GM19452 (cell line): ENCODE results near the gene SYNGAP1.

Experiments
- ATAC-seq: cut with Tn5 transposase; IDR thresholded peaks from one replicate; pipeline ENCODE4 v1.9.1; 2021; ENCODE audit not compliant: unreplicated experiment

Gene SYNGAP1

DNA sequence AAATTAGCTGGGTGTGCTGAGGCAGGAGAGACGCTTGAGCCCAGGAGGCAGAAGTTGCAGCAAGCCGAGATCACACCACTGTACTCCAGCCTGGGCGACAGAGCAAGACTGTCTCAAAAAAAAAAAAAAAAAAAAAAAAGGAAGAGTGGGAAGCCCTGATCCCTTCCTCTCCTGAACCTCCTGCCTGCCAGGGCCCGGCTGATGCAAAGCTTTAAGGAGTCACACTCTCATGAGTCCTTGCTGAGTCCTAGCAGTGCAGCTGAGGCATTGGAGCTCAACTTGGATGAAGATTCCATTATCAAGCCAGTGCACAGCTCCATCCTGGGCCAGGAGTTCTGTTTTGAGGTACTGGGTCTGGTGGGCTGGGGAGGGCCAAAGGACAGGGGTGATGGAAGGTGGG is 15.1 kb downstream of the SYNGAP1 start:
- ATAC-seq, result no peak

DNA sequence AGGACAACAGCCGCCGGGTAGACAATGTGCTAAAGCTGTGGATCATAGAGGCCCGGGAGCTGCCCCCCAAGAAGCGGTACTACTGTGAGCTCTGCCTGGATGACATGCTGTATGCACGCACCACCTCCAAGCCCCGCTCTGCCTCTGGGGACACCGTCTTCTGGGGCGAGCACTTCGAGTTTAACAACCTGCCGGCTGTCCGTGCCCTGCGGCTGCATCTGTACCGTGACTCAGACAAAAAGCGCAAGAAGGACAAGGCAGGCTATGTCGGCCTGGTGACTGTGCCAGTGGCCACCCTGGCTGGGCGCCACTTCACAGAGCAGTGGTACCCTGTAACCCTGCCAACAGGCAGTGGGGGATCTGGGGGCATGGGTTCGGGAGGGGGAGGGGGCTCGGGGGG is 17.8 kb downstream of the SYNGAP1 start:
- ATAC-seq, result no peak

DNA sequence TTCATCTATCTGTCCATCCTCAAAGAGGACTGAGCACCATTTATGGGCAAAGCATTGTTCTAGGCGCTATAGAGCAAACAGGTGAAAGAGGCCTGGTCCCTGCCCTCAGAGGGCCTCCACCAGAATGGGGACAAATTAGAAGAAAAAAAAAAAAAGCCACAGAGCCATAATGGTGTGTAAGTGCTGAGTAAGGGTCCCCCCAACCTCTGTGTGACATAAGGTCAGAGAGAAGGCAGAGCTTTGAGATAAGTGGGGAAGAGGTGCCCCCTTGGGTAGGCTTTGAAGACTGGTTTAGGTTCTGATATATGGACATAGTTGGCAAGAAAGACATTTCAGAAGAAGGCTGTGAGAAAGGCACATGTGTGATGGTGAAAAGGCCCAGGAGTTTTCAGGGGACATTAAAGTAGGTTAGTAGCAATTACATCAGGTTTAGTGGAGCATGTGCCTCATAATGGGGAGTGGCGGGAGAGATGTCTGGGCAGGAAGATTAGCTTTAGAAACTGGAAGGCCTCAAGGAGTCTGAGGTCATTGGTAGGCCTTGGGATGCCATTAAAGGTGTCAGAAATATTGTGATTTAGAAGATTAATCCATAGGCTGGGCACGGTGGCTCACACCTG is 19.2 kb downstream of the SYNGAP1 start:
- no peak for ATAC-seq

DNA sequence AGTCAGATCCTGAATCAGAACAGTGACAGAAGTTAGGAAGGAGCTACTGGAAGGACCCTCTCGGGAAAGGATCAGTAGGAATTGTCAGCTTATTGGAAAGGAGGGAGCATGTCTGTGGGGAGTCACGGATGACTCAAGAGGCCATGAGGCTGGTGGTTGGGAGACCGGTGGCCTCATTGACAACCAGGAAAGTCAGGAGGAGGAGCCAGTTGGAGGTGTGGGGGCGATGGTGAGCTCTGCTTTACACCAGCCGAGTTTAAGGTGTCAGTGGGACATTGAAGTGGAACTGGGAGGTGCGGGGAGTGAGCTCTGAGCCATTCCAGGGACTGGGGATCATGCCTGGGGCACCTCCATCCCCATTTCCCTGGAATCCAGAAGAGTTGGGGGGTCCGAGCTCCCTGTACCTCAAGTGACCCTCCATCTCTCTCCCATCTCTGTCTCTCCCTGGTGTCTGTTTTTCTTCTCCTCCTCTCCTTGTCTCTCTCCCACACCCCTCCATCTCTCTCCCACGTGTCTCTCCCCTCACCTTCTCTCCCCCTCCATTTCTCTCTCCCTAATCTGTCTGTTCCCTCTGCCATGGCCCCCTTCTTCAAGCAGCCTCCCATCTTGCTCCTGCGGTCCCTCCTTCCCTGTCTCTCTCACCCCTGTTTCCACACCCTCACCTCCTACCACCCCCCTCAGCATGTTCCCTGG is 20.2 kb downstream of the SYNGAP1 start:
- ATAC-seq, result no peak

DNA sequence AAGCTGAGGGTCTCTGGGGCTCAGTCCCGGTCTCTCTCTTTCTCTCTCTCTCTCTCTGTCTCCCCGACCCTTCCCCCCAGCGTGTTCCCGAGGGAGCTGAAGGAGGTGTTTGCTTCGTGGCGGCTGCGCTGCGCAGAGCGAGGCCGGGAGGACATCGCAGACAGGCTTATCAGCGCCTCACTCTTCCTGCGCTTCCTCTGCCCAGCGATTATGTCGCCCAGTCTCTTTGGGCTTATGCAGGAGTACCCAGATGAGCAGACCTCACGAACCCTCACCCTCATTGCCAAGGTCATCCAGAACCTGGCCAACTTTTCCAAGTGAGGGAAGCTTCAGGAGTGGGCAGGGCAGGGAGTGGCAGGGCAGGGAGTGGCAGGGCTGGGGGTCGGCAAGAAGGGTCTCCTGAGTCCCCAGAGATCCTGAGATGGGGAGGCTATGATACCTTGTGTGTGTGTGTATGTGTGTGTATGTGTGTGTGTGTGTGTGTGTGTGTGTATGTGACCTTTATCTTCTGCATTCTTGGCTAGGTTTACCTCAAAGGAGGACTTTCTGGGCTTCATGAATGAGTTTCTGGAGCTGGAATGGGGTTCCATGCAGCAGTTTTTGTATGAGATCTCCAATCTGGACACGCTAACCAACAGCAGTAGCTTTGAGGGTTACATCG is 20.9 kb downstream of the SYNGAP1 start:
- ATAC-seq, result no peak

DNA sequence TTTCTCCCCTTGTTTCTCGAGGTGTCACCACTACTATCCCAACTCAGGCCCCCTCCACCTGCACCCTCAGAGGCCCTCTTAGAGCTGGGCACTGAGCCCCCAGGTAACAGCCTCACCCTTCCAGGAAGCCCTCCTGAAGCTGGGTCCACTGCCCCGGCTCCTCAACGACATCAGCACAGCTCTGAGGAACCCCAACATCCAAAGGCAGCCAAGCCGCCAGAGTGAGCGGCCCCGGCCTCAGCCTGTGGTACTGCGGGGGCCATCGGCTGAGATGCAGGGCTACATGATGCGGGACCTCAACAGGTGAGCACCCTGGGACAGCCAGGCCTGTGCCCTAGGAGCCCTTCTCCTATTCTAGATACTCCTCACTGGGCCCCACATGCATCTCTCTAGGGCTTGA is 21.6 kb downstream of the SYNGAP1 start:
- no peak for ATAC-seq

DNA sequence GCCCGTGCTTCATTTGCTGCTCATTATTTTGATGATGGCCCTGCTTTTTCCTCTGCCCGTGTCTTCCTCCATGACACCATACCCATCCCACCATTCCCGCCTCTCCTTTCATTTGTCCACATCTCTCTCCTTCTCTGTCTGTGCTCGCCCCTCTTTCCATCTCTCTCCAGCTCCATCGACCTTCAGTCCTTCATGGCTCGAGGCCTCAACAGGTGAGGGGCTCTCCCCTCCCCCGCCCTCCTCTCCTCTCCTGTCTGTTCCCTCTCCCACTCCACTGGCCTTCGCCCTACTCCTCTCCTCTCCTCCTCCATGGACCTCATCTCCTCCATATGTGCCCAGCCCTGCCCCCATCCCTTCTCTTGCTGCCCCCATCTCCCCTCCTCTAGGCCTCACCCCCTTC is 22.4 kb downstream of the SYNGAP1 start:
- no peak for ATAC-seq

DNA sequence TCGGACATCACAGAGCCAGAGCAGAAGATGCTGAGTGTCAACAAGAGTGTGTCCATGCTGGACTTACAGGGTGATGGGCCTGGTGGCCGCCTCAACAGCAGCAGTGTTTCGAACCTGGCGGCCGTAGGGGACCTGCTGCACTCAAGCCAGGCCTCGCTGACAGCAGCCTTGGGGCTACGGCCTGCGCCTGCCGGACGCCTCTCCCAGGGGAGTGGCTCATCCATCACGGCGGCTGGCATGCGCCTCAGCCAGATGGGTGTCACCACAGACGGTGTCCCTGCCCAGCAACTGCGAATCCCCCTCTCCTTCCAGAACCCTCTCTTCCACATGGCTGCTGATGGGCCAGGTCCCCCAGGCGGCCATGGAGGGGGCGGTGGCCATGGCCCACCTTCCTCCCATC is 23.2 kb downstream of the SYNGAP1 start:
- no peak for ATAC-seq

DNA sequence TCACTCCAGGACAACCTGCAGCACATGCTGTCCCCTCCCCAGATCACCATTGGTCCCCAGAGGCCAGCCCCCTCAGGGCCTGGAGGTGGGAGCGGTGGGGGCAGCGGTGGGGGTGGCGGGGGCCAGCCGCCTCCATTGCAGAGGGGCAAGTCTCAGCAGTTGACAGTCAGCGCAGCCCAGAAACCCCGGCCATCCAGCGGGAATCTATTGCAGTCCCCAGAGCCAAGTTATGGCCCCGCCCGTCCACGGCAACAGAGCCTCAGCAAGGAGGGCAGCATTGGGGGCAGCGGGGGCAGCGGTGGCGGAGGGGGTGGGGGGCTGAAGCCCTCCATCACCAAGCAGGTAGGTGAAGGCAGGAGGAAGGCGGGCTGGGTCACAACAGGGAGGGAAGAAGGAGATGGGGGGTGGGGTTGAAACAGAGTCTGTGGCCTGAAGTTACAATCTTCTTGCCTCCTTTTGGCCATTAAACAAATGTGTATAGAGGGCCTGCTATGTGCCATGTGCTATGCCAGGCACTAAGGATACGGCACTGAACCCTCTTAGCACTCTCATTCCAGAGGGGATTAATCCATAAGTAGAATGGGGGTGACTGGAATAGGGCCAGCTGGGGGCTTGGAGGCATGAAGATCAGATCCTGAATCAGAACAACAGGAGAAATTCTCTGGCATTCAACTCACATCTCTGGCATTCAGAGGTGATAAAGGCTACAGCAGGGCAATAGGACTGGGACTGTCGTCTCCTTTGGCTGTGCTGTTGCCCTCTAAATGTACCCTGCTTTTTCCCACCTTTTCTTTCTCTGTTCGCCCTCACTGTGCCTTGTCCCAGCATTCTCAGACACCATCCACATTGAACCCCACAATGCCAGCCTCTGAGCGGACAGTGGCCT is 24.0 kb downstream of the SYNGAP1 start:
- no peak for ATAC-seq

DNA sequence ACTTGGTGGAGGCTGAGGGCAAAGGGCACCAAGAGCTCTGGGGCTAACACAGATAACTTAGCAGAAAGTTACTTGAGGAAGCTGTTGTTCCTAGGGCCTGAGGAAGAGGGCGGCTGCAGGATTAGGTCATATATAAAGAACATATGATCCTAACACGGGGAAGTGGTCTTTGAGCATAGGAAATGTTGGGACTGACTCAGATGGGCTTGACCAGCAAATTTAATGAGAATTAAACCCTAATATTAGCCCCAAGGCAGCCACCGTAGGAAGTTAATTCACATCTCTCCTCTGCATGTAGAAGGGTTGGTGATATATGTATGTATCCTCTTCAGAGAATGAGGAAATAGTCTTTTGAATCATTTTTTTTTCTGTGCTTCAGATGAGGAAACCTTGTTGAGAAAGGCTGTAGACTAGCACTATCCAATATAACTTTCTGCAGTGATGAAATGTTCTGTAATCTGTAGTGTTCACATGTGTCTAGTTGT is 25.3 kb downstream of the SYNGAP1 start:
- ATAC-seq, result no peak

DNA sequence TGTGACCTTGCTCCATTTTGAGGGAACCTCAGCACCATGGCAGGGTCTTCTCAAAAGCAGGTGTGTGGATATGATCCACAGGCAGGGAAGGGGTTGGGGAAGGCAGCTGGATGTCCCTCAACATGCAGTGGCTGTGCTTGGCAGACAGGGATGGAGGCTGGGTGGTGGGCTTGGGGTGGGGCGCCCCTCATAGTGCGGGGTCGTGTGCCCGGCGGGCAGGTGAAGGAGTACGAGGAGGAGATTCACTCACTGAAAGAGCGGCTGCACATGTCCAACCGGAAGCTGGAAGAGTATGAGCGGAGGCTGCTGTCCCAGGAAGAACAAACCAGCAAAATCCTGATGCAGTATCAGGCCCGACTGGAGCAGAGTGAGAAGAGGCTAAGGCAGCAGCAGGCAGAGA is 26.5 kb downstream of the SYNGAP1 start:
- ATAC-seq, result no peak

DNA sequence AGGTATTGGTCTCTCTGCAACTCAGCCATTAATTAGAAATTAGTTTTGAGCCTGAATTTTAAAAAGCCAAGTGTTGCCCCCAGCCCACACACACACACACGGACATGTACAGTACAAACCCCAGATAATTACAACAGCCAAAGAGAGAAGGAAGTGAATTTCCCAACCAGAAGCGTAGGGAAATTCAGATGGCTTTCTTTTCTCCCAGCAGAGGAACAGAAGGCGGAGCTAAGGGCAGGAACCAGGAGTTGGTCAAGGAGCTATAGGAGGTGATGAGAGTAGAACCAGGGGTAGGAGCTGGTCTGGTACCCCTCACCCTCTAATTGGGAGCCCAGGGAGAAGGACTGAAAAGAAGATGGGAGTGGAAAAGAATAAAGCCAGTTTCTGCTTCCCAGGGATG is 30.6 kb downstream of the SYNGAP1 start:
- no peak for ATAC-seq

DNA sequence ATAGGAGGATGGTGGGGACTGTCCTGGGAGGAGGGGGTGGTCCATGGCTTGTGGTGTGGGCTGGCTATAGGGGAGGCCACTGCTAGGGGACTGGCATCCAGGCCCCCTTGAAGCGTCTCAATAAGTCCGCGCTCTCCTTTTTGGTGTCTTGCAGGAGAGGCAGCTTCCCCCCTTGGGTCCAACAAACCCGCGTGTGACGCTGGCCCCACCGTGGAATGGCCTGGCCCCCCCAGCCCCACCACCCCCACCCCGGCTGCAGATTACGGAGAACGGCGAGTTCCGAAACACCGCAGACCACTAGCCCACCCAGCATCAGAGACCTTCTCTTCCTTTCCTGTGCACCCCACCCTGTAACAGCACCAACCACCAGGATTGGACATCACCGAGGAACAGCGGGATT is 31.7 kb downstream of the SYNGAP1 start:
- ATAC-seq, result no peak

DNA sequence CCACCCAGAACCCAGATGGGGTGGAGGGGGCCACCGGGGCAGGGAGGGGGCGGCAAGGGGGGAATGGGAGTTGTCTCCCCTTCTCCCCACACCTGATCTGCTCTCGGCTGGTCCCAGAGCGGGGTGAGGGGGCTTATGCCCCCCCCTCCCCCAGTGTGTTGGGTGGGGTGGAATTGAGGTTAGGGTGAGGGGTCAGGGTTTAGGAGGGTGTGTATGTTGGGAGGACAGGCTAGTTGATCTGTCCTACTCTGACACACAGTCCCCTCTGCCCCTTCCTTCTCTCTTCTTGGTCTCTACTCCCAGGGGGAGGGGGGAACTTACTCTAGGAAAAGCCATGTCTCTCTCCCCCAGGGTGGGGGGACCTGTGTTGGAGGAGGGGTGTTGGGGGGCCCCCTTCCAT is 32.6 kb downstream of the SYNGAP1 start:
- no peak for ATAC-seq

DNA sequence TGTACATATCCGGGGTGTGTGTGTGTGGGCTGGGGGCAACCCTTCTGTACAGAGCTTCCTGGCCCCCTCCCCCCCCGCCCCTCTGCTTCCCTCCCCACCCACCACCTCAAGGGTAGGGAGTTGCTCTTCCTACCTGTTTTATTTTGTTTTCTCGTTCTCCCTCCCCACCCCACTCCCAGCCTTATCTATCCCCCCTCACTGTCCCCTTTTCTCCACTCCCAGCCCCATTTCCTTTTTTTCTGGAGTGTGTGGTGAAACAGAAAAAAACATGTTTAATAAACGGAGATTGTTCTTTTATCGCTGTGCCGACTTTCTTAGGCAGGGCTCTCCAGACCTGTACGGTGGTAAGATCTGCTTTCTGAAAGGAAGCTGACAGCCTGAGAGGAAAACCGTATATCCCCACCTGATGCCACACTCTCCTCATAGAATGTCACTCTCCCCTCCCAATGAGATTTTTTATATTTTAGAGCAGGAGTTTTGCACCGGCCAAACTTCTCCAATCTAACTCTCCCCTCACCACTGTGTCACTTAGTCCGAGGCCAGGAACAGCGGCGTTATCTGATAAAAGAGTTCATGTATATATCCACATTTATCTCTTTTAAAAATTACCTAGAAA is 33.6 kb downstream of the SYNGAP1 start:
- no peak for ATAC-seq

DNA sequence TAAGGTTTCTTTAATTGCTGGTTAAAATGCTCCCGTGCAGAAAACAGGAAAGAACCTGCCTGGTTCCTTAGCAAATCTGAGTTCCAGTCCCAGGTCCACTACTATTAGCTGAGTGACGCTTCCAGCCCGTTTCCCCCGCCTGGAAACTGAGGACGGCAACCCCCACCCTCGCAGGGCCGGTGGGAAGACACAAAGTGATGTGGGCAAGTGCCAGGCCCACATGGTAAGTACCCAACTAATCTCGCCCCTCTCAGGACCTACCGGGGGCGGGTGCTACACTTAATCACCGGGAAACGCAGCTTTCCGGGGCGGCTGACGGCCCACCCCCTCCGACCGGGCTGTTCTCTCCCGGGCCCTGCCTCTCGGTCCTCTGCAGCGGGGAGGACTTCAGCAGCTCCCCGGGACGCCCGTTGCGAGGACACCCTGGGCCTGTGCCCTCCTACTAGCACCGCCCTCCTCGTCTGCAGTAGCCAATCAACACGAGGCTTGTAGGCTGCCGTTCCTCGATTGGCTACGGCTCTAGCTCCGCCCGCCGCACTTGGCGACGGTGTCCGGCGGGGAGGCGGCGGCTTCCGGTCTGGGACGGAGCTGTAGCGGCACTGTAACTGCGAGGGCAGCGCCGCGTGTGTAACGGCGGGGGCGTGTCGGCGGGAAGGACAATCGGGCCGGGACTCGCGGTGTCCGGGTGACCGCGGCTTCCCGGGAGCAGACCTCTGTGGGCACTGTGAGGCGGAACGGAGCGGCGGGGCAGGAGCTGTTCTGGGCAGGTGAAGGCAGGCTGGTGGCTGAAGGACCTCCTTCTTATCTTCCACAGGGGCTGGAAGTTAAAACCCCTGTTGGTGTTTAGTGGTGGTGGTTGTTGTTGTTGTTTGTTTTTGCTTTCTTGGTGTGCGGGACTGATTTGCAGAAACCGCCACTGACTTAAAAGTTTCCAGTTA is 34.4 kb downstream of the SYNGAP1 start, which contains the start of gene ZBTB9:
TSS of gene ZBTB9 (plus strand) at position 568 of the 938 bp plus-strand sequence. CDS start 525 bp downstream, outside the sequence.
- ATAC-seq, result peak; percentile 100

DNA sequence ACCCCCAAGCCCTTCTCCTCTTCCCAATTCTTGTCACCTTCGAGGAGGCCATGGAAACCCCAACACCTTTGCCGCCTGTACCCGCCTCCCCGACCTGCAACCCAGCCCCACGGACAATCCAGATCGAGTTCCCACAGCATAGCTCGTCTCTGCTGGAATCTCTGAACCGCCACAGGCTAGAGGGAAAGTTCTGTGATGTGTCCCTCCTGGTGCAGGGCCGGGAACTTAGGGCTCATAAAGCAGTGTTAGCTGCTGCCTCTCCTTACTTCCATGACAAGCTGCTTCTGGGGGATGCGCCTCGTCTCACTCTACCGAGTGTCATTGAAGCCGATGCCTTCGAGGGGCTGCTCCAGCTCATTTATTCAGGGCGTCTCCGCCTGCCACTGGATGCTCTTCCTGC is 35.2 kb downstream of the SYNGAP1 start:
- ATAC-seq, result no peak

DNA sequence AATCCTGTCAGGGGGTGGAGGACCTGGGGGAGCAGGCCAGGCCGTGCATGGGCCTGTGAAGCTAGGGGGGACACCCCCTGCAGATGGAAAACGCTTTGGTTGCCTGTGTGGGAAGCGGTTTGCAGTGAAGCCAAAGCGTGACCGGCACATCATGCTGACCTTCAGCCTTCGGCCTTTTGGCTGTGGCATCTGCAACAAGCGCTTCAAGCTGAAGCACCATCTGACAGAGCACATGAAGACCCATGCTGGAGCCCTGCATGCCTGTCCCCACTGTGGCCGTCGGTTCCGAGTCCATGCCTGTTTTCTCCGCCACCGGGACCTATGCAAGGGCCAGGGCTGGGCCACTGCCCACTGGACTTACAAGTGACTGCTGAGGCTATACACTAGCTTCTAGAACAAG is 36.3 kb downstream of the SYNGAP1 start:
- no peak for ATAC-seq

DNA sequence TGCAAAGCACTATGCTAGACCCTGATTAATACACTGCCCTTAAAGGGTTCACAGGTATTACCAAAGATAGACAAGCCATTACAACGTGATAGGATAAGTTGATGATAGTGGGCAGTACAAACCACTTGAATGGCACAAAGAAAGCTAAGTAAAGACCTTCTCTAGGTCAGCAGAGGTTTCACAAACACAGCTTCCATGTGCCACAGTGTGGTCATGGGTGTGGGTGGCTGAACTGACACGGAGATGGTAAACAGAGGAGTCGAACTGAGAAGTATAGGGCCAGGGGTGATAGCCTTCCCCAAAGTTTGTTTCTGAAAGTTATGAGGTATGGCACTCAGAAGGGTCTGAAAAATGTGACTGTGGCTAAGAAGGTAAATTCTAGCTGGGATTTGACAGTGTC is 38.8 kb downstream of the SYNGAP1 start:
- ATAC-seq, result no peak

DNA sequence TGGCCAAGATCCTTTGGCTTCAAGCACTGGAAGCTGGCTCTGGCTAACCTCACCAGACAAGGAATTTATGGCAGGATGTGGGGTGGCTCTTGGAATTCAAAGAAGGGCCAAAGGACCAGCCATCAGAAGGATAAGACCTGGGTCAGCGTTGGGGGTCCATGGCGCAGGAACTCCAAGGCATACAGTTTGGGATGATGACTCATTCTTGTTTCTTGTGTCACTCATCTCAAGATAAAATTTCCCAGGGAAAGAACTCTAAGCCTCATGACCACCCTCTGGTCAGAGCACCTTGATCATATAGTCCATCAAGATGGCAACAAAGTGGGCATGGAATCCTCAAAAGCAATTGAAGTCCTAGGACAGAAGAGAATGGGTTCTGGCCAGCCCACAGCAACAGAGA is 39.4 kb downstream of the SYNGAP1 start:
- ATAC-seq, result no peak
